Smooth muscle cell (in vitro differentiated cells): ENCODE measurements around the gene ZSWIM5. TPM values are rescaled to one million over a fixed set of nuclear protein-coding genes. Genes with fewer than 3 reads are reported as not detected.

ENCODE experiments used
- DNase-seq: peaks from one replicate; lab custom pipeline; 2025; ENCODE audit not compliant: unreplicated experiment; lab: John Stamatoyannopoulos, UW
- H2AFZ ChIP-seq: fragments of 200-600 bp; sonication (generic); 2 replicates; pipeline ENCODE4 v1.6.0; 2016; ENCODE audit warnings: antibody characterized with exemption, low read depth, mild to moderate bottlenecking
- H3F3A ChIP-seq: fragments of 200-600 bp; sonication (generic); 2 replicates; pipeline ENCODE4 v1.6.0; 2017; ENCODE audit warnings: antibody characterized with exemption, low read depth
- H3K27ac ChIP-seq: fragments of 200-600 bp; sonication (generic); 2 replicates; pipeline ENCODE4 v1.5.1; 2016; ENCODE audit warnings: low read depth, mild to moderate bottlenecking
- H3K27me3 ChIP-seq: fragments of 200-600 bp; sonication (generic); 2 replicates; pipeline ENCODE4 v1.6.1; 2016; ENCODE audit warnings: low read depth, mild to moderate bottlenecking
- H3K36me3 ChIP-seq: fragments of 200-600 bp; sonication (generic); 2 replicates; pipeline ENCODE4 v1.5.1; 2016; ENCODE audit warnings: low read depth
- H3K4me1 ChIP-seq: fragments of 200-600 bp; sonication (generic); 2 replicates; pipeline ENCODE4 v1.5.1; 2016; ENCODE audit warnings: low read depth
- H3K4me2 ChIP-seq: fragments of 200-600 bp; sonication (generic); 2 replicates; pipeline ENCODE4 v1.6.0; 2016; ENCODE audit warnings: mild to moderate bottlenecking
- H3K4me3 ChIP-seq: fragments of 200-600 bp; sonication (generic); 2 replicates; pipeline ENCODE4 v1.5.1; 2016; ENCODE audit warnings: mild to moderate bottlenecking
- H3K79me2 ChIP-seq: fragments of 200-600 bp; sonication (generic); 2 replicates; pipeline ENCODE4 v1.6.0; 2016; ENCODE audit warnings: low read depth, mild to moderate bottlenecking
- H3K9ac ChIP-seq: fragments of 200-600 bp; sonication (generic); 2 replicates; pipeline ENCODE4 v1.6.0; 2016; ENCODE audit warnings: low read depth
- H3K9me3 ChIP-seq: fragments of 200-600 bp; sonication (generic); replicated peaks from 2 replicates; pipeline ENCODE4 v1.5.1; 2016; ENCODE audit warnings: low read depth
- H4K20me1 ChIP-seq: fragments of 200-600 bp; sonication (generic); 2 replicates; pipeline ENCODE4 v1.6.0; 2016; ENCODE audit warnings: low read depth
- CTCF ChIP-seq: fragments of 200-600 bp; sonication (generic); IDR thresholded peaks from 2 replicates; pipeline ENCODE4 v1.5.1; 2017; ENCODE audit warnings: borderline replicate concordance, mild to moderate bottlenecking, antibody characterized with exemption; ENCODE audit not compliant: insufficient read depth, poor library complexity, severe bottlenecking
- WGBS: methylation state at CpG from one replicate; pipeline ENCODE4 v1.1.7; 2016; ENCODE audit warnings: low lambda C conversion rate; 5-methylcytosine and 5-hydroxymethylcytosine counted together
- polyA plus RNA-seq: library from polyadenylated mRNA; unstranded; fragments of >200 nt; fragmentation: Nextera tagmentation; extraction: Ambion mirVana; gene quantifications from 2 replicates; pipeline ENCODE4 v1.2.1, GENCODE V29; 2016
- total RNA-seq: library from RNA; depleted of rRNA; stranded (reverse); fragments of >200 nt; gene quantifications from 2 replicates; pipeline ENCODE4 v1.2.3, GENCODE V29; 2014

Gene ZSWIM5
- total and polyA plus RNA-seq, 2 experiments from 2014 or later: 0.13 to 0.26 TPM

- H3K36me3 ChIP-seq: no peaks in the 10 kb centered on the region
- H4K20me1 ChIP-seq: peaks cover 4% of the 10 kb centered on the region
- H3K9ac ChIP-seq: no peak overlapping the region
- no peaks in the 10 kb centered on the region for H3K9me3 ChIP-seq
- no peak overlapping the region for H2AFZ ChIP-seq
- TF ChIP-seq CTCF: no peak
- no peaks in the 10 kb centered on the region for H3K4me1 ChIP-seq
- no peak for DNase-seq
- H3K4me3 ChIP-seq: no peak overlapping the region
- H3F3A ChIP-seq: no peaks in the 10 kb centered on the region
- H3K27me3 ChIP-seq: no peaks in the 10 kb centered on the region
- H3K4me2 ChIP-seq: peak overlapping the region; percentile 55
- peak overlapping the region; percentile 25 for H3K27ac ChIP-seq
- no peaks in the 10 kb centered on the region for H3K79me2 ChIP-seq
- 26% methylated on average over 4 of the region's 4 CpGs for WGBS
These were observed 236.1 kb downstream of the ZSWIM5 start for GRCh38 chr1:44970317-44970716.

Other genes starting within 250 kb of the ZSWIM5 start
- gene EIF2B3, start 220.0 kb downstream of the ZSWIM5 start, total RNA-seq: 22.0 and 29.8 TPM in 2 replicates
- gene EIF2B3, start 220.0 kb downstream of the ZSWIM5 start, polyA plus RNA-seq: 24.2 and 26.9 TPM in 2 replicates
- 22.1 and 22.7 TPM in 2 replicates for gene HECTD3, start 195.3 kb downstream of the ZSWIM5 start, total RNA-seq
- gene HECTD3, start 195.3 kb downstream of the ZSWIM5 start, polyA plus RNA-seq: 34.6 and 41.7 TPM in 2 replicates
- 53.7 and 82.4 TPM in 2 replicates for gene UROD, start 194.4 kb downstream of the ZSWIM5 start, total RNA-seq
- gene UROD, start 194.4 kb downstream of the ZSWIM5 start, polyA plus RNA-seq: 122 and 123 TPM in 2 replicates
- not detected in 2 replicates for gene HPDL, start 120.3 kb upstream of the ZSWIM5 start, total RNA-seq
- 0.96 and 0.98 TPM in 2 replicates for gene HPDL, start 120.3 kb upstream of the ZSWIM5 start, polyA plus RNA-seq
- gene TOE1, start 133.6 kb upstream of the ZSWIM5 start, total RNA-seq: 3.2 and 3.3 TPM in 2 replicates
- 2.8 and 3.3 TPM in 2 replicates for gene TOE1, start 133.6 kb upstream of the ZSWIM5 start, polyA plus RNA-seq
- 12.1 and 13.5 TPM in 2 replicates for gene MUTYH, start 133.8 kb upstream of the ZSWIM5 start, total RNA-seq
- 16.5 and 17.4 TPM in 2 replicates for gene MUTYH, start 133.8 kb upstream of the ZSWIM5 start, polyA plus RNA-seq